H1 (cell line): ENCODE measurements around the gene EPB42. TPM values are rescaled to one million over a fixed set of nuclear protein-coding genes. Genes with fewer than 3 reads are reported as not detected.
"Not testable (repeated sequence)": the region's sequence is repeated elsewhere in the genome, so short reads cannot be mapped to it uniquely, and the experiment has no call there.

Source experiments
- CTCF ChIA-PET: fragments of 300-600 bp; sonication (Branson Sonifier 250); formaldehyde crosslinking; loops from one replicate; lab custom pipeline; 2021; ENCODE audit not compliant: partially characterized antibody; lab: Charles Lee
- POLR2A ChIA-PET: fragments of 300-600 bp; sonication (Branson Sonifier 250); formaldehyde crosslinking; loops from one replicate; lab custom pipeline; 2021; ENCODE audit warnings: inconsistent platforms; ENCODE audit not compliant: partially characterized antibody; lab: Charles Lee
- DNase-seq, 2 experiments: peaks; one replicate each; pipeline versions ENCODE4 v3.0.0 to v3.0.0-alpha.2; 2010 to 2022; ENCODE audit warnings: low spot score in 2 of 2, low read depth in 1 of 2, mixed read lengths in 1 of 2
- FAIRE-seq: peaks from 2 replicates; lab custom pipeline; 2011; peaks lifted over from hg19 to GRCh38; lab: Jason Lieb, UNC
- H2AFZ ChIP-seq: 2 replicates; pipeline ENCODE4 v1.8.1; 2012; ENCODE audit warnings: low read length, inconsistent platforms
- H2AK5ac ChIP-seq: 2 replicates; pipeline ENCODE4 v1.6.1; 2013; ENCODE audit warnings: low read depth, low read length
- H2BK120ac ChIP-seq: replicated peaks from 2 replicates; pipeline ENCODE3; 2013; ENCODE audit warnings: low read depth, low read length, inconsistent platforms
- H2BK12ac ChIP-seq: 2 replicates; pipeline ENCODE4 v1.6.1; 2013; ENCODE audit warnings: low read depth, low read length
- H2BK15ac ChIP-seq: 2 replicates; pipeline ENCODE4 v1.6.1; 2013; ENCODE audit warnings: low read length
- H2BK20ac ChIP-seq: 2 replicates; pipeline ENCODE4 v1.6.1; 2013; ENCODE audit warnings: low read length
- H2BK5ac ChIP-seq: 2 replicates; pipeline ENCODE4 v1.6.1; 2013; ENCODE audit warnings: low read depth, low read length
- H3K14ac ChIP-seq: 2 replicates; pipeline ENCODE4 v1.6.1; 2013; ENCODE audit warnings: inconsistent platforms; ENCODE audit not compliant: insufficient read length
- H3K18ac ChIP-seq: 2 replicates; pipeline ENCODE4 v1.6.1; 2013; ENCODE audit warnings: low read length; ENCODE audit errors: extremely low read depth
- H3K23ac ChIP-seq: 2 replicates; pipeline ENCODE4 v1.6.1; 2013; ENCODE audit warnings: inconsistent platforms; ENCODE audit not compliant: insufficient read length
- H3K23me2 ChIP-seq: 2 replicates; pipeline ENCODE4 v1.6.1; 2013; ENCODE audit warnings: low read depth, low read length
- H3K27ac ChIP-seq: 2 replicates; pipeline ENCODE4 v1.6.1; 2011; ENCODE audit warnings: low read depth, low read length, inconsistent platforms
- H3K27me3 ChIP-seq, 4 experiments: replicated peaks in 1 of 4; 1 replicate in 1 of 4; 2 replicates in 3 of 4; pipeline versions ENCODE4 v1.6.1 to v1.8.1; 2011 to 2013; ENCODE audit warnings: low read length in 3 of 4, mild to moderate bottlenecking in 3 of 4, inconsistent platforms in 2 of 4, mixed read lengths in 2 of 4, moderate library complexity in 1 of 4; ENCODE audit not compliant: control insufficient read depth in 3 of 4, insufficient read depth in 3 of 4; ENCODE audit errors: extremely low read depth in 1 of 4
- H3K36me3 ChIP-seq, 4 experiments: 2 replicates each; pipeline versions ENCODE4 v1.6.1 to v1.8.1; 2011 to 2013; ENCODE audit warnings: mild to moderate bottlenecking in 4 of 4, low read length in 3 of 4, moderate library complexity in 2 of 4, control low read depth in 1 of 4, inconsistent platforms in 1 of 4; ENCODE audit not compliant: insufficient read depth in 4 of 4, control insufficient read depth in 2 of 4
- H3K4ac ChIP-seq: replicated peaks from 2 replicates; pipeline ENCODE3; 2013; ENCODE audit warnings: low read length, low read depth, mixed read lengths, inconsistent platforms; ENCODE audit not compliant: insufficient read length
- H3K4me1 ChIP-seq, 4 experiments: replicated peaks in 1 of 4; 1 replicate in 1 of 4; 2 replicates in 3 of 4; pipeline versions ENCODE4 v1.6.1 to v1.8.1; 2011 to 2013; ENCODE audit warnings: low read length in 3 of 4, inconsistent platforms in 2 of 4, mixed read lengths in 1 of 4; ENCODE audit not compliant: insufficient read depth in 4 of 4, control insufficient read depth in 3 of 4
- H3K4me2 ChIP-seq, 2 experiments: 2 replicates each; pipeline versions ENCODE4 v1.6.1 to v1.8.1; 2011 to 2013; ENCODE audit warnings: low read depth in 2 of 2, low read length in 2 of 2, control low read depth in 1 of 2, inconsistent platforms in 1 of 2, mild to moderate bottlenecking in 1 of 2; ENCODE audit not compliant: insufficient read depth in 1 of 2
- H3K4me3 ChIP-seq, 4 experiments: fragments of 200-600, 300-600 bp in 1 of 4; sonication (generic), shearing (Covaris generic), sonication (Bioruptor Twin) in 1 of 4; 2 replicates each; pipeline versions ENCODE4 v1.5.1 to v1.8.1; 2011 to 2016; ENCODE audit warnings: low read length in 4 of 4, low read depth in 3 of 4, control low read depth in 2 of 4, inconsistent platforms in 2 of 4, mild to moderate bottlenecking in 2 of 4, mixed read lengths in 1 of 4, moderate library complexity in 1 of 4; ENCODE audit not compliant: insufficient read depth in 2 of 4; ENCODE audit errors: extremely low read depth in 1 of 4
- H3K56ac ChIP-seq: replicated peaks from 2 replicates; pipeline ENCODE3; 2013; ENCODE audit warnings: low read depth, mild to moderate bottlenecking, mixed read lengths, low read length, inconsistent platforms; ENCODE audit not compliant: insufficient read length
- H3K79me1 ChIP-seq: 2 replicates; pipeline ENCODE4 v1.6.1; 2013; ENCODE audit warnings: low read depth, low read length, control low read depth
- H3K79me2 ChIP-seq, 2 experiments: 2 replicates each; pipeline versions ENCODE4 v1.6.1 to v1.8.1; 2012 to 2013; ENCODE audit warnings: low read length in 2 of 2, mild to moderate bottlenecking in 2 of 2, inconsistent platforms in 1 of 2; ENCODE audit not compliant: insufficient read depth in 2 of 2, control insufficient read depth in 1 of 2
- H3K9ac ChIP-seq, 4 experiments: replicated peaks in 1 of 4; 1 replicate in 1 of 4; 2 replicates in 3 of 4; pipeline versions ENCODE4 v1.6.1 to v1.8.1; 2011 to 2013; ENCODE audit warnings: low read depth in 3 of 4, low read length in 3 of 4, control low read depth in 2 of 4, mild to moderate bottlenecking in 2 of 4, moderate library complexity in 2 of 4, inconsistent platforms in 1 of 4; ENCODE audit errors: extremely low read depth in 1 of 4
- H3K9me3 ChIP-seq, 2 experiments: 2 replicates each; pipeline versions ENCODE4 v1.6.1 to v1.8.1; 2012 to 2013; ENCODE audit warnings: mild to moderate bottlenecking in 2 of 2, moderate library complexity in 2 of 2, control low read depth in 1 of 2, inconsistent platforms in 1 of 2, low read depth in 1 of 2, low read length in 1 of 2, mixed read lengths in 1 of 2; ENCODE audit not compliant: insufficient read depth in 2 of 2
- H4K20me1 ChIP-seq, 2 experiments: replicated peaks in 1 of 2; 2 replicates each; pipeline versions ENCODE3 to v1.8.1; 2011 to 2013; ENCODE audit warnings: inconsistent platforms in 2 of 2, low read length in 2 of 2, mild to moderate bottlenecking in 1 of 2; ENCODE audit not compliant: insufficient read depth in 2 of 2, control insufficient read depth in 1 of 2
- H4K5ac ChIP-seq: 2 replicates; pipeline ENCODE4 v1.6.1; 2013; ENCODE audit warnings: low read length, low read depth, mixed read lengths, inconsistent platforms; ENCODE audit not compliant: insufficient read length
- H4K8ac ChIP-seq: 2 replicates; pipeline ENCODE4 v1.8.0; 2013; ENCODE audit warnings: mild to moderate bottlenecking, moderate library complexity, low read length, inconsistent platforms; ENCODE audit not compliant: insufficient read depth; ENCODE audit errors: extremely low read depth
- H4K91ac ChIP-seq: replicated peaks from 2 replicates; pipeline ENCODE3; 2013; ENCODE audit warnings: low read length, mixed read lengths, inconsistent platforms; ENCODE audit not compliant: insufficient read length
- WGBS, 2 experiments: shearing (Covaris generic) in 1 of 2; methylation state at CpG; one replicate each; pipeline versions ENCODE4 v1.1.6 to v1.1.7; 2013 to 2015; ENCODE audit warnings: low lambda C conversion rate in 2 of 2, mixed read lengths in 2 of 2, inconsistent platforms in 1 of 2, low coverage in 1 of 2, missing lambda C conversion rate in 1 of 2; ENCODE audit not compliant: insufficient replicate concordance in 2 of 2, insufficient coverage in 1 of 2, insufficient read length in 1 of 2; ENCODE audit errors: extremely low coverage in 1 of 2, missing lambda C conversion rate in 1 of 2; 5-methylcytosine and 5-hydroxymethylcytosine counted together
- polyA plus RNA-seq, 7 experiments: library from polyadenylated mRNA; depleted of rRNA in 3 of 7; stranded (reverse) in 5 of 7; unstranded in 2 of 7; fragments of >200 nt in 5 of 7; fragments of 200-250 nt in 2 of 7; gene quantifications; 1 replicate in 5 of 7; 2 replicates in 1 of 7; 4 replicates in 1 of 7; pipeline versions ENCODE4 v1.2.1 to v1.2.3, GENCODE V29; 2011 to 2013; ENCODE audit warnings: missing spikeins in 2 of 7, mixed read lengths in 2 of 7
- total RNA-seq: library from RNA; stranded (reverse); fragmentation: NEBNext Ultra II Directional; extraction: Animal tissue kit (Norgen Biotek cat#: 25700); gene quantifications from 2 replicates; pipeline ENCODE4 v1.2.1, GENCODE V29; 2021

EPB42 gene
- total and polyA plus RNA-seq, 2 of the 8 experiments (the other 6 are each of a cell fraction or from before 2014, with no cell fraction given) = not detected

- H4K91ac ChIP-seq, H3K4ac ChIP-seq, H4K5ac ChIP-seq, H3K36me3 ChIP-seq, H3K27me3 ChIP-seq, H2BK120ac ChIP-seq, H2BK5ac ChIP-seq, H3K79me2 ChIP-seq, H3K79me1 ChIP-seq, H3K56ac ChIP-seq, CTCF ChIA-PET, H2BK20ac ChIP-seq, H3K23me2 ChIP-seq, H3K27ac ChIP-seq, H3K14ac ChIP-seq, H3K4me3 ChIP-seq, DNase-seq, H2BK12ac ChIP-seq, H3K9ac ChIP-seq, H3K23ac ChIP-seq, H3K18ac ChIP-seq, H2AFZ ChIP-seq, H2BK15ac ChIP-seq, H3K4me2 ChIP-seq, POLR2A ChIA-PET, FAIRE-seq, H4K20me1 ChIP-seq, H3K4me1 ChIP-seq, H2AK5ac ChIP-seq, H4K8ac ChIP-seq: not testable (repeated sequence)
- H3K9me3 ChIP-seq = peaks cover 8 to 22% of the 10 kb centered on the region in 2 experiments; a peak in 3 of 4 replicates
- WGBS, 2 experiments = 100% methylated on average over 1 of the region's 2 CpGs; no CpG with 5 or more reads in 1 of the 2 experiments
Observed at GRCh38 chr15:43177147-43177546, 43.7 kb downstream of the EPB42 start.

GRCh38 chr15:43175656-43176309, 45.0 kb downstream of the EPB42 start:
- H3K4me1 ChIP-seq, H2BK15ac ChIP-seq, H3K56ac ChIP-seq, DNase-seq, H3K4me3 ChIP-seq, H2AFZ ChIP-seq, H3K36me3 ChIP-seq, H4K8ac ChIP-seq, H2BK20ac ChIP-seq, H3K23me2 ChIP-seq, H3K79me2 ChIP-seq, H3K27ac ChIP-seq, H2BK120ac ChIP-seq, H3K18ac ChIP-seq, H3K14ac ChIP-seq, H4K5ac ChIP-seq, H4K91ac ChIP-seq, H2BK5ac ChIP-seq, H3K23ac ChIP-seq, H3K79me1 ChIP-seq, H3K27me3 ChIP-seq, H2AK5ac ChIP-seq, H3K4ac ChIP-seq, FAIRE-seq, H4K20me1 ChIP-seq, H3K4me2 ChIP-seq, H2BK12ac ChIP-seq, H3K9ac ChIP-seq: not testable (repeated sequence)
- H3K9me3 ChIP-seq = peaks cover 8 to 22% of the 10 kb centered on the region in 2 experiments; a peak in 3 of 4 replicates
- CTCF ChIA-PET = interaction anchor here (1.7 kb wide), 1 partner anchor 8 kb away, joined by 4 read pairs; no protein-coding TSS in a partner anchor
- POLR2A ChIA-PET = interaction anchor here (1.6 kb wide), 1 partner anchor 8 kb away, joined by 4 read pairs; no protein-coding TSS in a partner anchor
- 95% methylated on average over 20 of the region's 25 CpGs; no CpG with 5 or more reads in 1 of the 2 experiments for WGBS, 2 experiments
